Measurements from ENCODE around the gene TRIM63. TPM values are rescaled to one million over a fixed set of nuclear protein-coding genes. Genes with fewer than 3 reads are reported as not detected.

Gene TRIM63
- total RNA-seq, 2 donors from 2014 or later, result 101 to 219 TPM

GRCh38 chr1:26066160-26066559, 1.3 kb downstream of the TRIM63 start:
- ATAC-seq (no peak), DNase-seq (no peak)
- intact Hi-C loops (cut with DNase I), result loop anchor here in 1 of 2 donors (2.0 kb wide), 1 partner anchor 29 kb away; no protein-coding TSS in a partner anchor

GRCh38 chr1:26064553-26064952, 2.9 kb downstream of the TRIM63 start:
- ATAC-seq (no peak), DNase-seq (no peak)
- intact Hi-C loops (cut with DNase I), result no loop called here

GRCh38 chr1:26060832-26061574, 6.4 kb downstream of the TRIM63 start:
- ATAC-seq, result peak; percentile 29 to 69
- intact Hi-C loops (cut with DNase I), result no loop called here

GRCh38 chr1:26059906-26060305, 7.5 kb downstream of the TRIM63 start:
- intact Hi-C loops (cut with DNase I), result no loop called here
- ATAC-seq, result no peak
- DNase-seq, result no peak

More at GRCh38 chr1:26060832-26061574, 6.4 kb downstream of the TRIM63 start:
- DNase-seq, result no peak

- intact Hi-C loops (cut with DNase I), result no loop called here
- no peak for ATAC-seq
Observed at GRCh38 chr1:26058052-26058595, 9.3 kb downstream of the TRIM63 start.

GRCh38 chr1:26057189-26057588, 10.2 kb downstream of the TRIM63 start:
- DNase-seq (no peak), ATAC-seq (no peak)
- intact Hi-C loops (cut with DNase I), result no loop called here

More at GRCh38 chr1:26058052-26058595, 9.3 kb downstream of the TRIM63 start:
- DNase-seq, result no peak

- no peak for DNase-seq
- no peak for ATAC-seq
- intact Hi-C loops (cut with DNase I), result no loop called here
Observed at GRCh38 chr1:26055041-26055440, 12.4 kb downstream of the TRIM63 start.

GRCh38 chr1:26053718-26054560, 13.5 kb downstream of the TRIM63 start:
- intact Hi-C loops (cut with DNase I), result no loop called here
- ATAC-seq (no peak), DNase-seq (no peak)

- ATAC-seq, result no peak
- DNase-seq, result no peak
- intact Hi-C loops (cut with DNase I), result no loop called here
Observed at GRCh38 chr1:26050248-26050640, 17.2 kb downstream of the TRIM63 start.

GRCh38 chr1:26049531-26050247, 17.7 kb downstream of the TRIM63 start:
- intact Hi-C loops (cut with DNase I), result no loop called here
- ATAC-seq (peak; percentile 27 to 40), DNase-seq (no peak)

- ATAC-seq (no peak), DNase-seq (no peak)
- intact Hi-C loops (cut with DNase I), result no loop called here
Observed at GRCh38 chr1:26047278-26047874, 20.1 kb downstream of the TRIM63 start.

- DNase-seq, result no peak
- peak in 1 of 2 donors; percentile 27 for ATAC-seq
Observed at GRCh38 chr1:26046246-26047095, 21.0 kb downstream of the TRIM63 start.

GRCh38 chr1:26045722-26046245, 21.6 kb downstream of the TRIM63 start, which contains the start of gene SLC30A2:
SLC30A2 (minus strand) TSS chr1:26046118; CDS start chr1:26045896, 222 bp downstream.
- peak; percentile 13 to 31 for ATAC-seq
- intact Hi-C loops (cut with DNase I), result no loop called here
- no peak for DNase-seq

More at GRCh38 chr1:26046246-26047095, 21.0 kb downstream of the TRIM63 start:
- intact Hi-C loops (cut with DNase I), result no loop called here

GRCh38 chr1:26044971-26045721, 22.3 kb downstream of the TRIM63 start:
- ATAC-seq (peak; percentile 31 to 42), DNase-seq (no peak)
- intact Hi-C loops (cut with DNase I), result no loop called here

GRCh38 chr1:26044414-26044813, 23.0 kb downstream of the TRIM63 start:
- intact Hi-C loops (cut with DNase I), result no loop called here
- DNase-seq (no peak), ATAC-seq (no peak)

GRCh38 chr1:26043765-26044164, 23.7 kb downstream of the TRIM63 start:
- intact Hi-C loops (cut with DNase I), result no loop called here
- ATAC-seq, result no peak
- no peak for DNase-seq

- intact Hi-C loops (cut with DNase I), result no loop called here
- no peak for DNase-seq
- no peak for ATAC-seq
Observed at GRCh38 chr1:26041978-26042377, 25.5 kb downstream of the TRIM63 start.

Data from left cardiac atrium (tissue), 4 donors.